PFSK-1 (cell line): ENCODE results near the gene HTR2A.

Source experiments
- FOXP2 ChIP-seq: optimal IDR thresholded peaks from 2 replicates; pipeline ENCODE3; 2011; ENCODE audit warnings: borderline replicate concordance, control low read depth, inconsistent platforms; ENCODE audit not compliant: insufficient read depth; ENCODE audit errors: extremely low read length, extremely low read depth
- POLR2AphosphoS5 ChIP-seq: IDR thresholded peaks from 2 replicates; pipeline ENCODE4 v1.6.1; 2012; ENCODE audit warnings: low read depth, mild to moderate bottlenecking, control low read depth, low read length, moderate library complexity
- SIN3A ChIP-seq: IDR thresholded peaks from 2 replicates; pipeline ENCODE4 v1.6.1; 2012; ENCODE audit warnings: mild to moderate bottlenecking, low read length, moderate library complexity, borderline replicate concordance; ENCODE audit not compliant: insufficient read depth
- TAF1 ChIP-seq: IDR thresholded peaks from 2 replicates; pipeline ENCODE4 v1.6.1; 2012; ENCODE audit warnings: low read length, control low read depth, borderline replicate concordance; ENCODE audit not compliant: insufficient read depth
- TF ChIP-seq, protein P1 (sequence below), 2 experiments: IDR thresholded peaks; 2 replicates each; pipeline versions ENCODE4 v1.6.1 to v1.8.0; 2011 to 2012; ENCODE audit warnings: low read depth in 2 of 2, low read length in 2 of 2, control low read depth in 1 of 2, inconsistent platforms in 1 of 2, mild to moderate bottlenecking in 1 of 2, moderate library complexity in 1 of 2; ENCODE audit not compliant: insufficient read depth in 1 of 2

HTR2A gene

DNA sequence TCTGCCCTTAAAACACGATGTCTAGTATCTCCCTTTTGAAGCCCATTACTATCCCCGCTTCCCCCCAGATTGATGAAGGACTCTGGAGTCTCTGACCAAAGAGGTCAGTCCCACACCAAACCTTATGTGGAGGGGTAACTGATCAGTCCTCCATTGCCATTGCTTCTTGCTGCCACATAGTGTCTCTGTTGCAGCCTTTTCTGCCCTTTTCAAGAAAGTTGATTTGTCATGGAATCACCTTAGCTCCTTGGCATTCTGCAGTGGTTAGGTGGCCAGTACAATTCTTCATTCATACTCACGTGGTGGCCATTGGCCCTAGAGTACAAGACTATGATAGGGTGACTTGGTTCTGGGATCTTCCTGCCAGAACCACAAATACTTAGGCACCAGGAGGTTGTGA, 8.4 kb upstream of the HTR2A start:
- TF ChIP-seq FOXP2 (no peak), POLR2AphosphoS5 (no peak), SIN3A (no peak), TAF1 (no peak)
- TF ChIP-seq, protein P1, sequence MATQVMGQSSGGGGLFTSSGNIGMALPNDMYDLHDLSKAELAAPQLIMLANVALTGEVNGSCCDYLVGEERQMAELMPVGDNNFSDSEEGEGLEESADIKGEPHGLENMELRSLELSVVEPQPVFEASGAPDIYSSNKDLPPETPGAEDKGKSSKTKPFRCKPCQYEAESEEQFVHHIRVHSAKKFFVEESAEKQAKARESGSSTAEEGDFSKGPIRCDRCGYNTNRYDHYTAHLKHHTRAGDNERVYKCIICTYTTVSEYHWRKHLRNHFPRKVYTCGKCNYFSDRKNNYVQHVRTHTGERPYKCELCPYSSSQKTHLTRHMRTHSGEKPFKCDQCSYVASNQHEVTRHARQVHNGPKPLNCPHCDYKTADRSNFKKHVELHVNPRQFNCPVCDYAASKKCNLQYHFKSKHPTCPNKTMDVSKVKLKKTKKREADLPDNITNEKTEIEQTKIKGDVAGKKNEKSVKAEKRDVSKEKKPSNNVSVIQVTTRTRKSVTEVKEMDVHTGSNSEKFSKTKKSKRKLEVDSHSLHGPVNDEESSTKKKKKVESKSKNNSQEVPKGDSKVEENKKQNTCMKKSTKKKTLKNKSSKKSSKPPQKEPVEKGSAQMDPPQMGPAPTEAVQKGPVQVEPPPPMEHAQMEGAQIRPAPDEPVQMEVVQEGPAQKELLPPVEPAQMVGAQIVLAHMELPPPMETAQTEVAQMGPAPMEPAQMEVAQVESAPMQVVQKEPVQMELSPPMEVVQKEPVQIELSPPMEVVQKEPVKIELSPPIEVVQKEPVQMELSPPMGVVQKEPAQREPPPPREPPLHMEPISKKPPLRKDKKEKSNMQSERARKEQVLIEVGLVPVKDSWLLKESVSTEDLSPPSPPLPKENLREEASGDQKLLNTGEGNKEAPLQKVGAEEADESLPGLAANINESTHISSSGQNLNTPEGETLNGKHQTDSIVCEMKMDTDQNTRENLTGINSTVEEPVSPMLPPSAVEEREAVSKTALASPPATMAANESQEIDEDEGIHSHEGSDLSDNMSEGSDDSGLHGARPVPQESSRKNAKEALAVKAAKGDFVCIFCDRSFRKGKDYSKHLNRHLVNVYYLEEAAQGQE (IDR thresholded peaks at IDR 0.05; ENCODE audit: insufficient read depth in 1 of 2, low read depth in 2 of 2, low read length in 2 of 2) = no peak

DNA sequence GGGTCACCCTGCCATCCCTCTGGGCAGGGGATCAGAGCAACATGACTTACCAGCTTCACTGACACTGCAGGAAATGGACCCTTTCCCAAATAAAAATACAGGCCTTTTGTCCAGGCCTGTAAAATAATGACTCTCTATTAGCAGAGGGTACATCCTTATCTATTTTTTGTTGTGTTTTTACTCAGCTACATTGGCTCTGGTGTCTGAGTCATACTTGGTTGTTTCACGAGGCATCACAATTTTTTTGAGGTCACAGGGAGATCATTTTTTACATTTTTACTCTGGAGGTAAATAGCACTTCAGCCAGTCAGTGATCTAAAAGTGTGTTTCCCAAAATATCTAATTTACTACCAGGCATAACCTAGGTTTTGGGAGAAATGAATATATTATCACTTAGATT, 6.9 kb upstream of the HTR2A start:
- TF ChIP-seq TAF1 (no peak), FOXP2 (no peak), POLR2AphosphoS5 (no peak), SIN3A (no peak)
- TF ChIP-seq, protein P1 (IDR thresholded peaks at IDR 0.05; ENCODE audit: insufficient read depth in 1 of 2, low read depth in 2 of 2, low read length in 2 of 2) = no peak

DNA sequence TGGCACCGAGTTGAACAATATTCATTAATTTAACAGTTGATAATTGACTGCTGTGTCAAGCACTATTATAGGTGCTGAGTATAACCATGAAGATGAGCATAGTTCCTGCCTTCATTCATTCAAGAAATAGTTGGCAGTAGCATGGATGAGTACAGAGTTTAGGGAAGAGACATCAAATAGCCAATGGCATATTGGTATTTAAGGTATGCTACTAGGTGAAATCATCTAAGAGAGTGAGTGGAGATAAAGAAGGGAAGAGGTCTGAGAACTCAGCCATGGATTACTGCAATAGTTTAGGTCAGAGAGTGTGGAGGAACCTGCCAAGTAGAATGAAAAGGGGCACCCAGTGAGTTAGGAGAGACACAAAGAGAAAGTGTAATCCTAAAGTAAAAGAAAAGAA, 4.9 kb upstream of the HTR2A start:
- TF ChIP-seq POLR2AphosphoS5 (no peak), FOXP2 (no peak), TAF1 (no peak), SIN3A (no peak)
- TF ChIP-seq, protein P1 (IDR thresholded peaks at IDR 0.05; ENCODE audit: insufficient read depth in 1 of 2, low read depth in 2 of 2, low read length in 2 of 2) = no peak

DNA sequence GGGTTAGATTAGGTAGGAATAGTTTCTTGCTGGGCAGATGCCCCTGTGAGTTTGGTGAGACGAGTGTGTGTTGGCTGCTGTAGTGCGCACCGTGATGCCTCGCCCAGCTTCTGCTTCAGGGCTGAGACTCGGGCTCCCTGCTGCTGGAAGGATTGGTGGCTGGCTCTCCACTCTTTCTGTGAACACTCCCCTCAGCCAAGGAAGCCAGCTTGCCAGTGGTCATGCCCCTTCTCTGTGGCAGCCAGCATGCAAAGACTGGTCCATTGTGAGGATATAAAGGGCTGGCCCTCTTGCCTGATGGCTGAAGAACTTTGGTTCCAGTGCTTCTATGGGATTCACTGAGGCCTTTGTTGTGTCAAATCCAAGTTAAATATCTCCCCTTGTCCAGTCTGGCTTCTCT, 2.9 kb upstream of the HTR2A start:
- TF ChIP-seq SIN3A (no peak), POLR2AphosphoS5 (no peak), TAF1 (no peak), FOXP2 (no peak)
- TF ChIP-seq, protein P1 (IDR thresholded peaks at IDR 0.05; ENCODE audit: insufficient read depth in 1 of 2, low read depth in 2 of 2, low read length in 2 of 2) = no peak

DNA sequence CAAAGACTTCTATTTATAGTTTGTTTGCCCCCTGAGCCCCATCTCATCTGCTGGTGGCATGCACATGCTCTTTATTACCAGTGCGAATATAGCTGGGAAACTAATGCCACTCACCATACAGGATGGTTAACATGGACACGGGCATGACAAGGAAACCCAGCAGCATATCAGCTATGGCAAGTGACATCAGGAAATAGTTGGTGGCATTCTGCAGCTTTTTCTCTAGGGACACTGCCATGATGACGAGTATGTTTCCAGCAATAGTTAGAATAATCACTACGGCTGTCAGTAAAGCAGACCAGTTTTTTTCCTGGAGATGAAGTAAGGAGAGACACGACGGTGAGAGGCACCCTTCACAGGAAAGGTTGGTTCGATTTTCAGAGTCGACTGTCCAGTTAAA, 1.5 kb downstream of the HTR2A start:
- no peak for TF ChIP-seq POLR2AphosphoS5
- no peak for TF ChIP-seq FOXP2
- TF ChIP-seq, protein P1 (IDR thresholded peaks at IDR 0.05; ENCODE audit: insufficient read depth in 1 of 2, low read depth in 2 of 2, low read length in 2 of 2) = no peak
- no peak for TF ChIP-seq TAF1
- no peak for TF ChIP-seq SIN3A
